Activated CD4-positive, alpha-beta T cell treated with anti-CD3 and anti-CD28 coated beads, Interleukin-2, amount 50 U/mL, for 4 hours (primary cell): ENCODE results near the gene RTP2.

Source experiments
- DNase-seq, 2 experiments: peaks; one replicate each; pipeline ENCODE4 v3.0.0-alpha.2; 2020

RTP2 gene

GRCh38 chr3:187665764-187666402 lies 36.5 kb downstream of the RTP2 start:
- no peak for DNase-seq

- no peak for DNase-seq
Observed at GRCh38 chr3:187665010-187665409, 37.3 kb downstream of the RTP2 start.

- DNase-seq, result no peak
Observed at GRCh38 chr3:187662848-187663409, 39.4 kb downstream of the RTP2 start.

GRCh38 chr3:187661267-187661666 lies 41.1 kb downstream of the RTP2 start:
- DNase-seq, result no peak

- no peak for DNase-seq
Observed at GRCh38 chr3:187651282-187651681, 51.1 kb downstream of the RTP2 start.
